WTC11 (cell line): ENCODE measurements around the gene MTM1. TPM values are rescaled to one million over a fixed set of nuclear protein-coding genes. Genes with fewer than 3 reads are reported as not detected.

Experiments
- ATAC-seq: fragments of 200-7000 bp; cut with Tn5 transposase; 2 replicates; pipeline ENCODE4 v1.10.0; 2021; ENCODE audit warnings: mild to moderate bottlenecking, moderate library complexity
- CTCF ChIA-PET: fragments of 300-600 bp; sonication (Branson Sonifier 250); formaldehyde crosslinking; loops from one replicate; lab custom pipeline; 2021; ENCODE audit warnings: antibody characterized with exemption; lab: Charles Lee
- POLR2A ChIA-PET: fragments of 350-600 bp; sonication (Branson Sonifier 250); formaldehyde crosslinking; loops from one replicate; lab custom pipeline; 2021; ENCODE audit warnings: antibody characterized with exemption; lab: Charles Lee
- DNase-seq: peaks from one replicate; pipeline ENCODE4 v3.0.0; 2021; ENCODE audit warnings: low spot score
- H3K27ac Mint-ChIP-seq: 2 replicates; pipeline ENCODE4 v1.8.0; 2021; ENCODE audit warnings: mixed read lengths
- H3K27me3 Mint-ChIP-seq: 2 replicates; pipeline ENCODE4 v1.8.0; 2021; ENCODE audit warnings: low read depth, mild to moderate bottlenecking, moderate library complexity, mixed read lengths
- H3K36me3 Mint-ChIP-seq: 2 replicates; pipeline ENCODE4 v1.8.0; 2021; ENCODE audit warnings: mixed read lengths
- H3K4me1 Mint-ChIP-seq: 2 replicates; pipeline ENCODE4 v1.8.0; 2022; ENCODE audit warnings: mixed read lengths
- H3K4me3 Mint-ChIP-seq: 2 replicates; pipeline ENCODE4 v1.8.0; 2021; ENCODE audit warnings: mild to moderate bottlenecking, moderate library complexity, mixed read lengths
- H3K9me3 Mint-ChIP-seq: 2 replicates; pipeline ENCODE4 v1.8.0; 2021; ENCODE audit warnings: mixed read lengths
- CREB1 ChIP-seq: sonication (generic); formaldehyde crosslinking; IDR thresholded peaks from 2 replicates; pipeline ENCODE4 v1.8.0; 2023; ENCODE audit warnings: mild to moderate bottlenecking, missing genetic modification reagents
- FOXJ3 ChIP-seq: sonication (generic); formaldehyde crosslinking; IDR thresholded peaks from 2 replicates; pipeline ENCODE4 v1.9.0; 2021; ENCODE audit warnings: missing genetic modification reagents, mild to moderate bottlenecking, borderline replicate concordance
- KAT7 ChIP-seq: sonication (generic); formaldehyde crosslinking; IDR thresholded peaks from 2 replicates; pipeline ENCODE4 v1.8.1; 2023; ENCODE audit warnings: missing genetic modification reagents, mild to moderate bottlenecking, borderline replicate concordance
- SMAD3 ChIP-seq: sonication (generic); formaldehyde crosslinking; IDR thresholded peaks from 2 replicates; pipeline ENCODE4 v1.8.0; 2022; ENCODE audit warnings: missing genetic modification reagents, mild to moderate bottlenecking, borderline replicate concordance
- SP1 ChIP-seq: sonication (generic); formaldehyde crosslinking; conservative IDR thresholded peaks from 2 replicates; pipeline ENCODE4 v1.8.1; 2022; ENCODE audit warnings: missing genetic modification reagents
- TCF7 ChIP-seq: sonication (generic); formaldehyde crosslinking; IDR thresholded peaks from 2 replicates; pipeline ENCODE4 v1.8.0; 2022; ENCODE audit warnings: mild to moderate bottlenecking, low read depth, missing genetic modification reagents, moderate library complexity
- TEAD1 ChIP-seq: sonication (generic); formaldehyde crosslinking; IDR thresholded peaks from 2 replicates; pipeline ENCODE4 v1.8.0; 2022; ENCODE audit warnings: mild to moderate bottlenecking, missing genetic modification reagents
- ZNF138 ChIP-seq: sonication (generic); formaldehyde crosslinking; conservative IDR thresholded peaks from 2 replicates; pipeline ENCODE4 v1.8.1; 2022; ENCODE audit warnings: mild to moderate bottlenecking, moderate library complexity, missing genetic modification reagents
- ZNF317 ChIP-seq: sonication (generic); formaldehyde crosslinking; IDR thresholded peaks from 2 replicates; pipeline ENCODE4 v1.8.1; 2023; ENCODE audit warnings: low read depth, mild to moderate bottlenecking, moderate library complexity, missing genetic modification reagents, borderline replicate concordance
- total RNA-seq: library from RNA; stranded (reverse); gene quantifications from 3 replicates; pipeline ENCODE4 v1.2.3, GENCODE V29; 2021
- TF ChIP-seq, protein P1 (sequence below): sonication (generic); formaldehyde crosslinking; IDR thresholded peaks from 2 replicates; pipeline ENCODE4 v1.8.1; 2022; ENCODE audit warnings: low read depth, missing genetic modification reagents, borderline replicate concordance
- TF ChIP-seq, protein P2 (sequence below): sonication (generic); formaldehyde crosslinking; conservative IDR thresholded peaks from 2 replicates; pipeline ENCODE4 v1.8.1; 2023; ENCODE audit warnings: mild to moderate bottlenecking, low read depth, missing genetic modification reagents, moderate library complexity
- TF ChIP-seq, protein P3 (sequence below): fragments of 250-450 bp; sonication (Bioruptor Pico); IDR thresholded peaks from 2 replicates; pipeline ENCODE4 v1.8.0; 2021; ENCODE audit warnings: mild to moderate bottlenecking
- TF ChIP-seq, protein P4 (sequence below): sonication (generic); formaldehyde crosslinking; IDR thresholded peaks from 2 replicates; pipeline ENCODE4 v1.8.1; 2023; ENCODE audit warnings: mild to moderate bottlenecking, moderate library complexity, missing genetic modification reagents
- TF ChIP-seq, protein P5 (sequence below): fragments of 250-450 bp; sonication (Bioruptor Pico); IDR thresholded peaks from 2 replicates; pipeline ENCODE4 v1.9.0; 2021; ENCODE audit warnings: mild to moderate bottlenecking, borderline replicate concordance
- TF ChIP-seq, protein P6 (sequence below): sonication (generic); formaldehyde crosslinking; IDR thresholded peaks from 2 replicates; pipeline ENCODE4 v1.8.1; 2023; ENCODE audit warnings: mild to moderate bottlenecking, missing genetic modification reagents, borderline replicate concordance
- TF ChIP-seq, protein P7 (sequence below): fragments of 250-450 bp; sonication (Bioruptor Pico); IDR thresholded peaks from 2 replicates; pipeline ENCODE4 v1.9.0; 2021; ENCODE audit warnings: mild to moderate bottlenecking

The MTM1 gene
- total RNA-seq, 1 experiment from 2014 or later = 10.4 TPM

DNA sequence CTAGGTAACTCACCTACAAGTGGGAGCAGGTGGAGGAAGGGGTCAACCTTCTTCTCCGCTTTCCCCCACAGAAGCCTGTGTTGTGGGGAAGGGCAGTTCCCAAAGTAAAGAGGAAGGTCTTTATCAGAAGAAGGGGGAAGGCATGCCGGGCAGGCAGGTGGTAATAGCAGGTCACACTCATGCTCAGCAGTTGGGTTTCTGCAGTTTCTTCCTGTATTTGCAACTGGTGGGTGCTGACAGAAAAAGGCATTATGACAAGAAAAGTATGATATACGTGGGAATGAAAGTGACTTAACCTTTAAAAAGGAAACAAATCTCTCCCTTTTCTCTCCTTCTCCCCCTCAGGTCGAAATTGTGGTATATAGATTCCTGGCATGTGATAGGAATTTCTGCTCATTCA lies 128.4 kb downstream of the MTM1 start (continued):
- TF ChIP-seq, protein P1, sequence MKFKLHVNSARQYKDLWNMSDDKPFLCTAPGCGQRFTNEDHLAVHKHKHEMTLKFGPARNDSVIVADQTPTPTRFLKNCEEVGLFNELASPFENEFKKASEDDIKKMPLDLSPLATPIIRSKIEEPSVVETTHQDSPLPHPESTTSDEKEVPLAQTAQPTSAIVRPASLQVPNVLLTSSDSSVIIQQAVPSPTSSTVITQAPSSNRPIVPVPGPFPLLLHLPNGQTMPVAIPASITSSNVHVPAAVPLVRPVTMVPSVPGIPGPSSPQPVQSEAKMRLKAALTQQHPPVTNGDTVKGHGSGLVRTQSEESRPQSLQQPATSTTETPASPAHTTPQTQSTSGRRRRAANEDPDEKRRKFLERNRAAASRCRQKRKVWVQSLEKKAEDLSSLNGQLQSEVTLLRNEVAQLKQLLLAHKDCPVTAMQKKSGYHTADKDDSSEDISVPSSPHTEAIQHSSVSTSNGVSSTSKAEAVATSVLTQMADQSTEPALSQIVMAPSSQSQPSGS = no peak
- no peak for TF ChIP-seq KAT7 (CRISPR knock-in tag)
- TF ChIP-seq, all 79 proteins: peak for 0

DNA sequence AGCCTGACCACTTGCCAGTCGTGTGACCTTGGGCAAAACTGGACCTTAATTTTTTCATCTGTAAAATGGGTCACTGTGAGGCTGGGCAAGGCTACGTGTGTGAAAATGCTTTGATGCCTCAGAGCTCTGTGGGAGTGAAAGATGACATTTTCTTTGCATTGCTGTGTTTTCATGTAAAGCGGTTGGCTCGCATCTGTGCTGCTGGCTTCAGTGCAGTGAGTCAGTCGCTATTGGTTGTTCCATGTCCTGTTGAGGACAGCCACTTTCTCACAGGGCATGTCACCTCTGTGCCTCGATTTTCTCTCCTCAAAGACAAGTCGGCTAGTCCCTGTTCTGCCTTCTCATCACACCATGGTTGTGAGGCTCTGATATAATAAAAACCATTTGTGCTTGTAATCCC lies 129.2 kb downstream of the MTM1 start:
- DNase-seq = no peak
- ChIA-PET CTCF (no interaction called here), POLR2A (no interaction called here)
- Mint-ChIP-seq H3K4me3 (no peak overlapping the region), H3K36me3 (no peaks in the 10 kb centered on the region), H3K4me1 (peaks cover 10% of the 10 kb centered on the region; the same call in 1 of the 2 replicates), H3K27ac (no peak overlapping the region), H3K9me3 (no peaks in the 10 kb centered on the region), H3K27me3 (no peaks in the 10 kb centered on the region)
- ATAC-seq = no peak
- TF ChIP-seq TEAD1 (CRISPR knock-in tag) (no peak), CREB1 (no peak), SMAD3 (CRISPR knock-in tag) (no peak), SP1 (CRISPR knock-in tag) (no peak), ZNF317 (CRISPR knock-in tag) (no peak), TCF7 (CRISPR knock-in tag) (no peak), FOXJ3 (CRISPR knock-in tag) (no peak), ZNF138 (CRISPR knock-in tag) (no peak)
- TF ChIP-seq, protein P2, sequence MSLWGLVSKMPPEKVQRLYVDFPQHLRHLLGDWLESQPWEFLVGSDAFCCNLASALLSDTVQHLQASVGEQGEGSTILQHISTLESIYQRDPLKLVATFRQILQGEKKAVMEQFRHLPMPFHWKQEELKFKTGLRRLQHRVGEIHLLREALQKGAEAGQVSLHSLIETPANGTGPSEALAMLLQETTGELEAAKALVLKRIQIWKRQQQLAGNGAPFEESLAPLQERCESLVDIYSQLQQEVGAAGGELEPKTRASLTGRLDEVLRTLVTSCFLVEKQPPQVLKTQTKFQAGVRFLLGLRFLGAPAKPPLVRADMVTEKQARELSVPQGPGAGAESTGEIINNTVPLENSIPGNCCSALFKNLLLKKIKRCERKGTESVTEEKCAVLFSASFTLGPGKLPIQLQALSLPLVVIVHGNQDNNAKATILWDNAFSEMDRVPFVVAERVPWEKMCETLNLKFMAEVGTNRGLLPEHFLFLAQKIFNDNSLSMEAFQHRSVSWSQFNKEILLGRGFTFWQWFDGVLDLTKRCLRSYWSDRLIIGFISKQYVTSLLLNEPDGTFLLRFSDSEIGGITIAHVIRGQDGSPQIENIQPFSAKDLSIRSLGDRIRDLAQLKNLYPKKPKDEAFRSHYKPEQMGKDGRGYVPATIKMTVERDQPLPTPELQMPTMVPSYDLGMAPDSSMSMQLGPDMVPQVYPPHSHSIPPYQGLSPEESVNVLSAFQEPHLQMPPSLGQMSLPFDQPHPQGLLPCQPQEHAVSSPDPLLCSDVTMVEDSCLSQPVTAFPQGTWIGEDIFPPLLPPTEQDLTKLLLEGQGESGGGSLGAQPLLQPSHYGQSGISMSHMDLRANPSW (CRISPR knock-in tag) = no peak
- TF ChIP-seq, protein P3, sequence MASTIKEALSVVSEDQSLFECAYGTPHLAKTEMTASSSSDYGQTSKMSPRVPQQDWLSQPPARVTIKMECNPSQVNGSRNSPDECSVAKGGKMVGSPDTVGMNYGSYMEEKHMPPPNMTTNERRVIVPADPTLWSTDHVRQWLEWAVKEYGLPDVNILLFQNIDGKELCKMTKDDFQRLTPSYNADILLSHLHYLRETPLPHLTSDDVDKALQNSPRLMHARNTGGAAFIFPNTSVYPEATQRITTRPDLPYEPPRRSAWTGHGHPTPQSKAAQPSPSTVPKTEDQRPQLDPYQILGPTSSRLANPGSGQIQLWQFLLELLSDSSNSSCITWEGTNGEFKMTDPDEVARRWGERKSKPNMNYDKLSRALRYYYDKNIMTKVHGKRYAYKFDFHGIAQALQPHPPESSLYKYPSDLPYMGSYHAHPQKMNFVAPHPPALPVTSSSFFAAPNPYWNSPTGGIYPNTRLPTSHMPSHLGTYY = no peak
- TF ChIP-seq, protein P4, sequence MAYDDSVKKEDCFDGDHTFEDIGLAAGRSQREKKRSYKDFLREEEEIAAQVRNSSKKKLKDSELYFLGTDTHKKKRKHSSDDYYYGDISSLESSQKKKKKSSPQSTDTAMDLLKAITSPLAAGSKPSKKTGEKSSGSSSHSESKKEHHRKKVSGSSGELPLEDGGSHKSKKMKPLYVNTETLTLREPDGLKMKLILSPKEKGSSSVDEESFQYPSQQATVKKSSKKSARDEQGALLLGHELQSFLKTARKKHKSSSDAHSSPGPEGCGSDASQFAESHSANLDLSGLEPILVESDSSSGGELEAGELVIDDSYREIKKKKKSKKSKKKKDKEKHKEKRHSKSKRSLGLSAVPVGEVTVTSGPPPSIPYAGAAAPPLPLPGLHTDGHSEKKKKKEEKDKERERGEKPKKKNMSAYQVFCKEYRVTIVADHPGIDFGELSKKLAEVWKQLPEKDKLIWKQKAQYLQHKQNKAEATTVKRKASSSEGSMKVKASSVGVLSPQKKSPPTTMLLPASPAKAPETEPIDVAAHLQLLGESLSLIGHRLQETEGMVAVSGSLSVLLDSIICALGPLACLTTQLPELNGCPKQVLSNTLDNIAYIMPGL (CRISPR knock-in tag) = no peak
- TF ChIP-seq, protein P5, sequence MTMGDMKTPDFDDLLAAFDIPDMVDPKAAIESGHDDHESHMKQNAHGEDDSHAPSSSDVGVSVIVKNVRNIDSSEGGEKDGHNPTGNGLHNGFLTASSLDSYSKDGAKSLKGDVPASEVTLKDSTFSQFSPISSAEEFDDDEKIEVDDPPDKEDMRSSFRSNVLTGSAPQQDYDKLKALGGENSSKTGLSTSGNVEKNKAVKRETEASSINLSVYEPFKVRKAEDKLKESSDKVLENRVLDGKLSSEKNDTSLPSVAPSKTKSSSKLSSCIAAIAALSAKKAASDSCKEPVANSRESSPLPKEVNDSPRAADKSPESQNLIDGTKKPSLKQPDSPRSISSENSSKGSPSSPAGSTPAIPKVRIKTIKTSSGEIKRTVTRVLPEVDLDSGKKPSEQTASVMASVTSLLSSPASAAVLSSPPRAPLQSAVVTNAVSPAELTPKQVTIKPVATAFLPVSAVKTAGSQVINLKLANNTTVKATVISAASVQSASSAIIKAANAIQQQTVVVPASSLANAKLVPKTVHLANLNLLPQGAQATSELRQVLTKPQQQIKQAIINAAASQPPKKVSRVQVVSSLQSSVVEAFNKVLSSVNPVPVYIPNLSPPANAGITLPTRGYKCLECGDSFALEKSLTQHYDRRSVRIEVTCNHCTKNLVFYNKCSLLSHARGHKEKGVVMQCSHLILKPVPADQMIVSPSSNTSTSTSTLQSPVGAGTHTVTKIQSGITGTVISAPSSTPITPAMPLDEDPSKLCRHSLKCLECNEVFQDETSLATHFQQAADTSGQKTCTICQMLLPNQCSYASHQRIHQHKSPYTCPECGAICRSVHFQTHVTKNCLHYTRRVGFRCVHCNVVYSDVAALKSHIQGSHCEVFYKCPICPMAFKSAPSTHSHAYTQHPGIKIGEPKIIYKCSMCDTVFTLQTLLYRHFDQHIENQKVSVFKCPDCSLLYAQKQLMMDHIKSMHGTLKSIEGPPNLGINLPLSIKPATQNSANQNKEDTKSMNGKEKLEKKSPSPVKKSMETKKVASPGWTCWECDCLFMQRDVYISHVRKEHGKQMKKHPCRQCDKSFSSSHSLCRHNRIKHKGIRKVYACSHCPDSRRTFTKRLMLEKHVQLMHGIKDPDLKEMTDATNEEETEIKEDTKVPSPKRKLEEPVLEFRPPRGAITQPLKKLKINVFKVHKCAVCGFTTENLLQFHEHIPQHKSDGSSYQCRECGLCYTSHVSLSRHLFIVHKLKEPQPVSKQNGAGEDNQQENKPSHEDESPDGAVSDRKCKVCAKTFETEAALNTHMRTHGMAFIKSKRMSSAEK (CRISPR knock-in tag) = no peak
- TF ChIP-seq, protein P6, sequence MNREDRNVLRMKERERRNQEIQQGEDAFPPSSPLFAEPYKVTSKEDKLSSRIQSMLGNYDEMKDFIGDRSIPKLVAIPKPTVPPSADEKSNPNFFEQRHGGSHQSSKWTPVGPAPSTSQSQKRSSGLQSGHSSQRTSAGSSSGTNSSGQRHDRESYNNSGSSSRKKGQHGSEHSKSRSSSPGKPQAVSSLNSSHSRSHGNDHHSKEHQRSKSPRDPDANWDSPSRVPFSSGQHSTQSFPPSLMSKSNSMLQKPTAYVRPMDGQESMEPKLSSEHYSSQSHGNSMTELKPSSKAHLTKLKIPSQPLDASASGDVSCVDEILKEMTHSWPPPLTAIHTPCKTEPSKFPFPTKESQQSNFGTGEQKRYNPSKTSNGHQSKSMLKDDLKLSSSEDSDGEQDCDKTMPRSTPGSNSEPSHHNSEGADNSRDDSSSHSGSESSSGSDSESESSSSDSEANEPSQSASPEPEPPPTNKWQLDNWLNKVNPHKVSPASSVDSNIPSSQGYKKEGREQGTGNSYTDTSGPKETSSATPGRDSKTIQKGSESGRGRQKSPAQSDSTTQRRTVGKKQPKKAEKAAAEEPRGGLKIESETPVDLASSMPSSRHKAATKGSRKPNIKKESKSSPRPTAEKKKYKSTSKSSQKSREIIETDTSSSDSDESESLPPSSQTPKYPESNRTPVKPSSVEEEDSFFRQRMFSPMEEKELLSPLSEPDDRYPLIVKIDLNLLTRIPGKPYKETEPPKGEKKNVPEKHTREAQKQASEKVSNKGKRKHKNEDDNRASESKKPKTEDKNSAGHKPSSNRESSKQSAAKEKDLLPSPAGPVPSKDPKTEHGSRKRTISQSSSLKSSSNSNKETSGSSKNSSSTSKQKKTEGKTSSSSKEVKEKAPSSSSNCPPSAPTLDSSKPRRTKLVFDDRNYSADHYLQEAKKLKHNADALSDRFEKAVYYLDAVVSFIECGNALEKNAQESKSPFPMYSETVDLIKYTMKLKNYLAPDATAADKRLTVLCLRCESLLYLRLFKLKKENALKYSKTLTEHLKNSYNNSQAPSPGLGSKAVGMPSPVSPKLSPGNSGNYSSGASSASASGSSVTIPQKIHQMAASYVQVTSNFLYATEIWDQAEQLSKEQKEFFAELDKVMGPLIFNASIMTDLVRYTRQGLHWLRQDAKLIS (CRISPR knock-in tag) = no peak
- TF ChIP-seq, protein P7, sequence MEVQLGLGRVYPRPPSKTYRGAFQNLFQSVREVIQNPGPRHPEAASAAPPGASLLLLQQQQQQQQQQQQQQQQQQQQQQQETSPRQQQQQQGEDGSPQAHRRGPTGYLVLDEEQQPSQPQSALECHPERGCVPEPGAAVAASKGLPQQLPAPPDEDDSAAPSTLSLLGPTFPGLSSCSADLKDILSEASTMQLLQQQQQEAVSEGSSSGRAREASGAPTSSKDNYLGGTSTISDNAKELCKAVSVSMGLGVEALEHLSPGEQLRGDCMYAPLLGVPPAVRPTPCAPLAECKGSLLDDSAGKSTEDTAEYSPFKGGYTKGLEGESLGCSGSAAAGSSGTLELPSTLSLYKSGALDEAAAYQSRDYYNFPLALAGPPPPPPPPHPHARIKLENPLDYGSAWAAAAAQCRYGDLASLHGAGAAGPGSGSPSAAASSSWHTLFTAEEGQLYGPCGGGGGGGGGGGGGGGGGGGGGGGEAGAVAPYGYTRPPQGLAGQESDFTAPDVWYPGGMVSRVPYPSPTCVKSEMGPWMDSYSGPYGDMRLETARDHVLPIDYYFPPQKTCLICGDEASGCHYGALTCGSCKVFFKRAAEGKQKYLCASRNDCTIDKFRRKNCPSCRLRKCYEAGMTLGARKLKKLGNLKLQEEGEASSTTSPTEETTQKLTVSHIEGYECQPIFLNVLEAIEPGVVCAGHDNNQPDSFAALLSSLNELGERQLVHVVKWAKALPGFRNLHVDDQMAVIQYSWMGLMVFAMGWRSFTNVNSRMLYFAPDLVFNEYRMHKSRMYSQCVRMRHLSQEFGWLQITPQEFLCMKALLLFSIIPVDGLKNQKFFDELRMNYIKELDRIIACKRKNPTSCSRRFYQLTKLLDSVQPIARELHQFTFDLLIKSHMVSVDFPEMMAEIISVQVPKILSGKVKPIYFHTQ (CRISPR knock-in tag) = no peak
